ENCODE measurements around the gene SLC2A5.
"Not testable (repeated sequence)": the region's sequence is repeated elsewhere in the genome, so short reads cannot be mapped to it uniquely, and the experiment has no call there.

SLC2A5 gene, protein sequence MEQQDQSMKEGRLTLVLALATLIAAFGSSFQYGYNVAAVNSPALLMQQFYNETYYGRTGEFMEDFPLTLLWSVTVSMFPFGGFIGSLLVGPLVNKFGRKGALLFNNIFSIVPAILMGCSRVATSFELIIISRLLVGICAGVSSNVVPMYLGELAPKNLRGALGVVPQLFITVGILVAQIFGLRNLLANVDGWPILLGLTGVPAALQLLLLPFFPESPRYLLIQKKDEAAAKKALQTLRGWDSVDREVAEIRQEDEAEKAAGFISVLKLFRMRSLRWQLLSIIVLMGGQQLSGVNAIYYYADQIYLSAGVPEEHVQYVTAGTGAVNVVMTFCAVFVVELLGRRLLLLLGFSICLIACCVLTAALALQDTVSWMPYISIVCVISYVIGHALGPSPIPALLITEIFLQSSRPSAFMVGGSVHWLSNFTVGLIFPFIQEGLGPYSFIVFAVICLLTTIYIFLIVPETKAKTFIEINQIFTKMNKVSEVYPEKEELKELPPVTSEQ

DNA sequence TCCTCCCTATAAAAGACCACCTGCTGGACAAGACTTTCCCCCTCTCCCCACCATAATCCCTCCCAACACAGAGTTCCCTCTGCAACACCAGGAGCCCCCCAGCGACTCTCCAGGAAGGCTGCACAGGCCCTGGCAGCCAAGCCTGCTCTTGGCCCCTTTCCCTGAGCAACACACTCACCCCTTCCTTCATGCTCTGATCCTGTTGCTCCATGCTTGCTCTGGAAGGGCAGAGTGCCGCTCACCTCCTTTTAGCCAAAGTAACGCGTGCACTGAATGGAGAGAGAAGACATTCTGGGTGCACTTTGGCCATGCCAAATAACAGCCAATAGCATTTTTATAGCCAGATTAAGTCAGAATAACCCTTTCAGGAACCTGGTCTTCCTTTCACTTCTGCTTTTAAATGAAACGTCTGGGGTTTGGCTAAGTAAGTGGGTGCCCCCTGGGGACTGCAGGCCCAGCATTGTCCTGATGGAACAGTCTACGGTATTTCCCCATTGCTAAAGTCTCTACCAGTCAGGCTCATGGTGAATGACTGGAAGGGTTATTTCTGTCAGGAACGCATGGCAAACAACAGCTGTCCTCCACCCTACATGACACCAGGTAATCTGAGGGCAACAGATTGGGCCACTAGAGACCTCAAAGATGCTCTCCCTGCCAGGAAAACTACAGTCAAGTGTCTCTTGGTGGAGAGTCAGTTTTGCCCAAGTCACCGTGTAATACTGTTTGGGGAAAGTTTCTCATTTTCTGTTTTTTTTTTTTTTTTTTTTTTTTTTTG is at the start of gene SLC2A5:
Gene SLC2A5 (minus strand): TSS at position 310 of the 775 bp plus-strand sequence. CDS start 99 bp downstream, at position 211.
- DNase-seq (ENCODE audit: low read depth) = no peak

- no peak for DNase-seq (ENCODE audit: low read depth)
These were observed 48.8 kb upstream of the SLC2A5 start for GRCh38 chr1:9118186-9118585.

- DNase-seq (ENCODE audit: low read depth) = no peak
These were observed 46.1 kb upstream of the SLC2A5 start for GRCh38 chr1:9115351-9116205.

- no peak for DNase-seq (ENCODE audit: low read depth)
These were observed 43.8 kb upstream of the SLC2A5 start for GRCh38 chr1:9112961-9113880.

DNA sequence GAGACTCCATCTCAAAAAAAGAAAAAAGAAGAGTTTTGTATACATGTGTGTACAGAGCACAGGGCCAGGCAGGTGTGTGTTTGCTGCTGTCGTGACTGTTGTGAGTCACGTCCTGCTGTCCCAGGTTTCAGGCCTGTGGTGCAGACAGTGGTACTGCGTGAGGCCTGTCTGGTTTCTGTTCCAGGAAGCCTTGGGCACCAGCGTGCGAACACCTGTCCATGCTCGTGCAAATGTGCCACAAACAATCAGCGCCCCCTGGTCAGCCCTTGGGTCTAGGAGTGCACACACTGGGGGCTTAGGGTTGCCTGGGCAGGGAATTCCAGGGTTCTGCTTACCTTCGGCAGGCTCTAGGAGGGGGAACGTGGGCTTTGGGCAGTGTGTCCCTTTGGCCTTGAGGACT is 42.5 kb upstream of the SLC2A5 start:
- DNase-seq (ENCODE audit: low read depth) = no peak

DNA sequence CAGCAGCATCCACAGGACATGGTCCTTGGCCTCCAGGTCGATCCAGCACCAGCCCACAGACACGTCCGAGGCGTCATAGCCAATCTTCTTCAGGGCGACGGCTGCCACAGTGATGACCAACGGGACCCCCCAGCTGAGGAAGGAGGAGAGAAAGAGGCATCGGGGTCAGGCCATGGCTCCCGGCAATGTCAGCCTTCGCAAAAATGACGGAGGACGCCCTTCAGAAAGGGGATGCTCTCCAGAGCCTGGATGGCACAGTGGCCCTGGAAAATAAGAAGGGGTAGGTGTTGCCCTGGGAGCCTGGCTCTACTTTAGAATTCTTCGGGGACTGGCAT is 41.9 kb upstream of the SLC2A5 start:
- DNase-seq (ENCODE audit: low read depth) = no peak

DNA sequence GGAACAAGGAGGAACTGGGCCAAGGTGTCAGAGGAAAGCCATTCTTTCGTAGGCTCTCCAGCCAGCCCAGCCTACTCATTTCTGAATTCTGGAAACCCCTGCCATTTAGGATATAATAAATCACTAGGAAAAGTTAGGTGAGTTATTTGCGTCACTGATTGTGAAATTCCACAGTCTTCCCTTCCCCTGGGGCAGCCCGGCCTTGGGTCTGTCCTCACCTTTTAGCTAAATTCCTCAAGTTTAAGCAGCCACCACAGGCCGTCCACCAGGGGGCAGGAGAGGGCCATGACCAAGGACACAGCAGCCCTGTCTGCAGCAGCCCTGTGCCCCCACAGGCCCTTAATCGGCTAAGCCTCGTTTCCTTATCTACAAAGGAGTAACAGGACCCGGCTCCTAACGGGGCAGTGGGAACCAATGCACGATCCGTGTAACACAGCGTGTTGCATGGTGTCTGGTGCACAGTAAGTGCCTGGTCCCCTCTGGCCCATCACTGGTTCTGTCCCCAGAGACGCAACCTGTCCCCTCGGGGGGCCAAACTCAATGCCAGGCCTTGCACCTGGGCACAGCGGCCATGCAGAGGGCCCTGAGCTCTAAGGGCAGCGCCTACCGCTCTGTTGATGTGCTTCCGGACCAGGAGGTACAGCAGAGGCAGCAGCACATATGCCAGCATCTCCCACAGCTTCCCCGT is 41.4 kb upstream of the SLC2A5 start:
- DNase-seq (ENCODE audit: low read depth) = peak; percentile 60

- DNase-seq (ENCODE audit: low read depth) = no peak
These were observed 38.7 kb upstream of the SLC2A5 start for GRCh38 chr1:9108056-9108665.

- DNase-seq (ENCODE audit: low read depth) = no peak
These were observed 37.7 kb upstream of the SLC2A5 start for GRCh38 chr1:9107136-9107535.

GRCh38 chr1:9106286-9106685 is 36.9 kb upstream of the SLC2A5 start:
- no peak for DNase-seq (ENCODE audit: low read depth)

DNA sequence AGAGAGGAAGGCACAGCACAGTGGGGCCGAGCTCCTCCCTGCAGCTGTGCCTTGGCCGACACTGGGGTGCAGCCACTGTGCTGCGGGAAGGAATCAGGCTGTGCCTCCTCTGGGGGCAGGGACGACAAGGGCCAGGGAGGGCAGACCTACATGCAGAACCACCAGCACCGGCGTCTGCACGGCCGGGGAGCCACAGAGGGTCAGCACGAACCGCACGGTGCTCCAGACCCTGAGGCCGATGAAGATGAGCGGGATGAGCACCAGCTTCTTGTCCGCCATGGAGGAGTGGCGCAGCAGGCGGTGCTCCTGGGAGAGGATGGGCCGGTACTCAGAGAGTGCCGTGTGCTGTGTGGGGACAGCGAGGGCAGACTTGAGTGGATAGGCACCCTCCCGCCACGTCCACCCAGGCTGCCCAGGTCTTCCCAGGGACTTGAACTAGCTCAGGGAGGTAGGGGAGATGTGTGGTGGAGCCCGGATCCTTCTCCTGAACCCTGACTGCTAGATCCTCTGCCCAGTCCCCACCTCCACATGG is 36.0 kb upstream of the SLC2A5 start:
- DNase-seq (ENCODE audit: low read depth) = no peak

- no peak for DNase-seq (ENCODE audit: low read depth)
These were observed 32.2 kb upstream of the SLC2A5 start for GRCh38 chr1:9101510-9102146.

DNA sequence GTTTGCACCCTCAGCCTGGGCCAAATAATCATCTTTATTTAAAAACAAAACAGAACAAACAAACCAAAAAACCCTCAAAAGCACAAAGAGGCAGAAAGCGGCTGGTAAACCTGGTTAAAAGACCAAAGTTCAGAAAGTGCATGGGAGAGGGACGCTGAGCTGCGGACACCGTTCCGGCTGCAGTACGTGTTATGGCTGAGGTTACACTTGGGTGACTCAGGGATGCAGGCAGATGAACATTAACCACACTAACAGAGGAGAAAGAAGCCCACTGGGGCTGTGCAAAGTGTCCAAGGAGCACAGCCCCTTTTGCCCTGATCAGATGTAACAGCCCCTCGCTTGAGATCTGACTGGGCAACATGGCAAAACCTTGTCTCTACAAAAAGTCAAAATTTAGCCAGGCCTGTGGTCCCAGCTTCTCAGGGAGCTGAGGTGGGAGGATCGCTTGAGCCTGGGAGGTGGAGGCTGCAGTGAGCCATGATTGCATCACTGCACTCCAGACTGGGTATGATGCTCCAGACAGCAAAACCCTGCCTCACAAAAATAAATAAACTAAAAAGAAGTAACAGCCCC is 31.1 kb upstream of the SLC2A5 start:
- no peak for DNase-seq (ENCODE audit: low read depth)

GRCh38 chr1:9099555-9099954 is 30.1 kb upstream of the SLC2A5 start:
- no peak for DNase-seq (ENCODE audit: low read depth)

- no peak for DNase-seq (ENCODE audit: low read depth)
These were observed 28.7 kb upstream of the SLC2A5 start for GRCh38 chr1:9097947-9098705.

DNA sequence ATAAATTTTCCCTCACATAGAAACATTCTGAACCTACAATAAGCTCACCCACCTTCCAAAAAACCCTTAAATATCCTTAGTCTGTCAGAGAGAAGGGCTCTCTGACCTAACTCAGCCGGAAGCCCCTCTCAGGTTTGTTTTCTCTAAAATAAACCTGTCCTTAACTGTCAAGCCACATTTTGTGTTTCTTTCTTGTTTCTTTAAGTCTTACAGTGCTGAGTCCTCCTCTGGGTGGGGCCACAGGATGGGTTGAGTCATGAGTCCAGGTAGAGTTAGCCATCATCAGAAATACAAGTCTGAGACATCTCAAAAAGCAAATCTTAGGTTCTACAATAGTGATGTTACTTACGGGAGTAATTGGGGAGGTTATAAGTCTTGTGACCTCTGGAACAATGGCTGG is 26.4 kb upstream of the SLC2A5 start:
- DNase-seq (ENCODE audit: low read depth) = no peak

DNA sequence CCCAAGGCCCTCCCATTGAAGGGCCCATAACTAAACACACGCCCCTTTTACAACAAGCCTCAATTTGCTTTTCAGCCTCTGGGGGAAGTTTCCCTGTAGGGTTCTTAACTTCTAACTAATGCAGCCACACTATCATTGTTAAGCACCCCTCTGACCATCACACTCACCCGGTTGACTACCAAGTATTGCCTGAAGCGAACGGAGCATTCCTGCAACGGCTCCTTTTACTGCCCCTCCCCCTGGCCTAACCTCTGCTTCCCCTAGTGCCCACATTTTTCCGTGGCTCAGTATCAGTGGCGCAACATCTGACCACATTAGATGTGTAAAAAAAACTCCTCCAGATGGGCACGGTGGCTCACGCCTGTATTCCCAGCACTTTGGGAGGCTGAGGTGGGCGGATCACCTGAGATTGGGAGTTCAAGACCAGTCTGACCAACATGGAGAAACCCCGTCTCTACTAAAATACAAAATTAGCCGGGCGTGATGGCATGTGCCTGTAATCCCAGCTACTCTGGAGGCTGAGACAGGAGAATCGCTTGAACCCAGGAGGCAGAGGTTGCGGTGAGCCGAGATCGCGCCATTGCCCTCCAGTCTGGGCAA is 24.7 kb upstream of the SLC2A5 start:
- not testable (repeated sequence) for DNase-seq (ENCODE audit: low read depth)

GRCh38 chr1:9093581-9093980 is 24.1 kb upstream of the SLC2A5 start:
- DNase-seq (ENCODE audit: low read depth) = no peak

Measured in HS-5 (cell line).